IMR-90 (cell line): Measurements from ENCODE around the gene PSMD8. TPM values are rescaled to one million over a fixed set of nuclear protein-coding genes. Genes with fewer than 3 reads are reported as not detected.
A peak's percentile ranks its signal among the peaks of the same experiment; 100 is the strongest.

Source experiments
- ATAC-seq: fragments of 200-7000 bp; cut with Tn5 transposase; 2 replicates; pipeline ENCODE4 v1.9.1; 2020; ENCODE audit warnings: low read depth, mild to moderate bottlenecking, moderate library complexity
- BruUV-seq: library from RNA; stranded (reverse); fragments of 400-500 nt; replicated peaks from 2 replicates; lab custom pipeline; 2021; lab: Mats Ljungman, UMichigan
- CTCF ChIA-PET: fragments of 300-600 bp; formaldehyde crosslinking; extraction: SDS; loops from one replicate; lab custom pipeline; 2021; ENCODE audit warnings: antibody characterized with exemption; lab: Yijun Ruan, JAX
- POLR2A ChIA-PET: fragments of 300-600 bp; sonication (Branson Sonifier 250); formaldehyde crosslinking; loops from one replicate; lab custom pipeline; 2022; ENCODE audit warnings: antibody characterized with exemption; ENCODE audit not compliant: unreplicated experiment; lab: Charles Lee
- DNase-seq: peaks from one replicate; pipeline ENCODE4 v3.0.0; 2013
- H2AFZ ChIP-seq: replicated peaks from 2 replicates; pipeline ENCODE3; 2013; ENCODE audit warnings: low read length, mild to moderate bottlenecking; ENCODE audit not compliant: poor library complexity
- H2AK5ac ChIP-seq: 2 replicates; pipeline ENCODE4 v1.6.1; 2013; ENCODE audit warnings: low read depth, low read length, inconsistent platforms
- H2AK9ac ChIP-seq: replicated peaks from 2 replicates; pipeline ENCODE3; 2013; ENCODE audit warnings: mild to moderate bottlenecking, low read depth, low read length, moderate library complexity; ENCODE audit not compliant: poor library complexity
- H2BK120ac ChIP-seq: 2 replicates; pipeline ENCODE4 v1.6.1; 2013; ENCODE audit warnings: low read depth, low read length, inconsistent platforms
- H2BK15ac ChIP-seq: 3 replicates; pipeline ENCODE4 v1.6.1; 2013; ENCODE audit warnings: low read depth, low read length, inconsistent platforms
- H2BK20ac ChIP-seq: 2 replicates; pipeline ENCODE4 v1.6.1; 2013; ENCODE audit warnings: low read depth, mild to moderate bottlenecking, inconsistent platforms, low read length, moderate library complexity
- H2BK5ac ChIP-seq: 2 replicates; pipeline ENCODE4 v1.6.1; 2013; ENCODE audit warnings: mild to moderate bottlenecking, low read depth, low read length, inconsistent platforms; ENCODE audit not compliant: poor library complexity, severe bottlenecking
- H3K14ac ChIP-seq: replicated peaks from 2 replicates; pipeline ENCODE4 v1.6.1; 2013; ENCODE audit warnings: low read depth, low read length, inconsistent platforms
- H3K18ac ChIP-seq: 2 replicates; pipeline ENCODE4 v1.6.1; 2013; ENCODE audit warnings: low read depth, low read length, control low read depth
- H3K23ac ChIP-seq: 2 replicates; pipeline ENCODE4 v1.6.1; 2013; ENCODE audit warnings: low read depth, low read length, inconsistent platforms
- H3K27ac ChIP-seq: 2 replicates; pipeline ENCODE4 v1.5.1; 2013; ENCODE audit warnings: mild to moderate bottlenecking, control low read depth, low read length; ENCODE audit not compliant: insufficient read depth
- H3K27me3 ChIP-seq: 2 replicates; pipeline ENCODE4 v1.6.1; 2013; ENCODE audit warnings: low read length; ENCODE audit not compliant: control insufficient read depth, insufficient read depth
- H3K36me3 ChIP-seq: 2 replicates; pipeline ENCODE4 v1.6.1; 2013; ENCODE audit warnings: low read length, mixed read lengths; ENCODE audit not compliant: control insufficient read depth, insufficient read depth
- H3K4ac ChIP-seq: 2 replicates; pipeline ENCODE4 v1.6.1; 2013; ENCODE audit warnings: low read depth, low read length, inconsistent platforms
- H3K4me1 ChIP-seq: 2 replicates; pipeline ENCODE4 v1.6.1; 2013; ENCODE audit warnings: low read length, mixed read lengths; ENCODE audit not compliant: control insufficient read depth, insufficient read depth
- H3K4me2 ChIP-seq: 2 replicates; pipeline ENCODE4 v1.6.1; 2013; ENCODE audit warnings: low read depth, mild to moderate bottlenecking, control low read depth, low read length, moderate library complexity
- H3K4me3 ChIP-seq: 2 replicates; pipeline ENCODE4 v1.5.1; 2013; ENCODE audit warnings: low read depth, mild to moderate bottlenecking, control low read depth, low read length, moderate library complexity; ENCODE audit not compliant: insufficient read depth
- H3K56ac ChIP-seq: 2 replicates; pipeline ENCODE4 v1.6.1; 2013; ENCODE audit warnings: low read length, inconsistent platforms; ENCODE audit not compliant: insufficient read depth; ENCODE audit errors: extremely low read depth
- H3K79me1 ChIP-seq, 2 experiments: 2 replicates each; pipeline ENCODE4 v1.6.1; 2013; ENCODE audit warnings: low read length in 2 of 2, inconsistent platforms in 1 of 2, low read depth in 1 of 2
- H3K9ac ChIP-seq: 2 replicates; pipeline ENCODE4 v1.6.1; 2013; ENCODE audit warnings: low read depth, low read length, control low read depth
- H3K9me1 ChIP-seq: 2 replicates; pipeline ENCODE4 v1.6.1; 2013; ENCODE audit warnings: low read length, inconsistent platforms; ENCODE audit not compliant: insufficient read depth
- H3K9me3 ChIP-seq: 2 replicates; pipeline ENCODE4 v1.6.1; 2013; ENCODE audit warnings: low read length; ENCODE audit not compliant: control insufficient read depth, insufficient read depth
- H4K20me1 ChIP-seq: 2 replicates; pipeline ENCODE4 v1.6.1; 2013; ENCODE audit warnings: low read length, inconsistent platforms; ENCODE audit not compliant: insufficient read depth
- H4K5ac ChIP-seq: 2 replicates; pipeline ENCODE4 v1.6.1; 2013; ENCODE audit warnings: mild to moderate bottlenecking, low read depth, low read length, control low read depth
- H4K8ac ChIP-seq, 2 experiments: 2 replicates each; pipeline ENCODE4 v1.6.1; 2013; ENCODE audit warnings: low read depth in 2 of 2, low read length in 2 of 2, control low read depth in 1 of 2, inconsistent platforms in 1 of 2
- H4K91ac ChIP-seq: 2 replicates; pipeline ENCODE4 v1.6.1; 2013; ENCODE audit warnings: low read depth, low read length, inconsistent platforms; ENCODE audit not compliant: insufficient read depth
- BHLHE40 ChIP-seq: fragments of 150-350 bp; IDR thresholded peaks from 2 replicates; pipeline ENCODE4 v1.6.1; 2016; ENCODE audit warnings: mild to moderate bottlenecking, low read depth, low read length
- CEBPB ChIP-seq: IDR thresholded peaks from 2 replicates; pipeline ENCODE4 v1.6.1; 2012; ENCODE audit warnings: low read depth, low read length, improper control_type of control experiment
- CHD1 ChIP-seq: IDR thresholded peaks from 2 replicates; pipeline ENCODE4 v1.6.1; 2012; ENCODE audit warnings: low read depth, low read length, improper control_type of control experiment
- CTCF ChIP-seq: conservative IDR thresholded peaks from 2 replicates; pipeline ENCODE4 v1.5.1; 2012; ENCODE audit warnings: mild to moderate bottlenecking, low read depth, low read length, improper control_type of control experiment
- ELK1 ChIP-seq: fragments of 150-350 bp; IDR thresholded peaks from 2 replicates; pipeline ENCODE4 v1.6.1; 2016; ENCODE audit warnings: low read depth, mild to moderate bottlenecking, low read length, moderate library complexity, borderline replicate concordance
- FOS ChIP-seq: fragments of 150-350 bp; IDR thresholded peaks from 2 replicates; pipeline ENCODE4 v1.6.1; 2016; ENCODE audit warnings: low read depth, low read length
- MAFK ChIP-seq: IDR thresholded peaks from 2 replicates; pipeline ENCODE4 v1.6.1; 2012; ENCODE audit warnings: low read depth, low read length, improper control_type of control experiment
- MAZ ChIP-seq: IDR thresholded peaks from 2 replicates; pipeline ENCODE4 v1.6.1; 2012; ENCODE audit warnings: low read depth, mild to moderate bottlenecking, low read length, improper control_type of control experiment, moderate library complexity, borderline replicate concordance
- MXI1 ChIP-seq: IDR thresholded peaks from 2 replicates; pipeline ENCODE4 v1.6.1; 2012; ENCODE audit warnings: low read depth, mild to moderate bottlenecking, low read length, moderate library complexity, borderline replicate concordance
- NFE2L2 ChIP-seq: fragments of 150-350 bp; IDR thresholded peaks from 2 replicates; pipeline ENCODE4 v1.6.1; 2016; ENCODE audit warnings: low read depth, mild to moderate bottlenecking, low read length
- POLR2A ChIP-seq: IDR thresholded peaks from 2 replicates; pipeline ENCODE4 v1.6.1; 2012; ENCODE audit warnings: mild to moderate bottlenecking, low read depth, low read length
- RAD21 ChIP-seq: IDR thresholded peaks from 2 replicates; pipeline ENCODE4 v1.6.1; 2012; ENCODE audit warnings: low read length, improper control_type of control experiment
- SMC3 ChIP-seq: fragments of 150-350 bp; IDR thresholded peaks from 2 replicates; pipeline ENCODE4 v1.6.1; 2016; ENCODE audit warnings: low read depth, mild to moderate bottlenecking, antibody characterized with exemption, low read length, moderate library complexity
- WGBS, 2 experiments: methylation state at CpG; one replicate each; pipeline versions ENCODE4 v1.1.5 to v1.1.7; 2013; ENCODE audit warnings: missing lambda C conversion rate in 2 of 2; ENCODE audit not compliant: insufficient read length in 1 of 2; ENCODE audit errors: extremely low coverage in 2 of 2; 5-methylcytosine and 5-hydroxymethylcytosine counted together
- dilution Hi-C: fragments of 300-500 bp; cut with HindIII; formaldehyde crosslinking; loops from one replicate; pipeline ENCODE4 v1.14.3; 2018; ENCODE audit warnings: low sequenced_read_pairs; ENCODE audit not compliant: unreplicated experiment
- in situ Hi-C: fragments of 300-500 bp; cut with MboI; formaldehyde crosslinking; loops from 3 replicates; pipeline ENCODE4 v1.14.3; 2019; ENCODE audit warnings: low sequenced_read_pairs, inconsistent platforms, mixed read lengths
- intact Hi-C: fragments of 100-400 bp; cut with micrococcal nuclease; formaldehyde crosslinking; loops from 2 replicates; pipeline ENCODE4 v1.10.0; 2022
- polyA plus RNA-seq, 3 experiments: library from polyadenylated mRNA; depleted of rRNA; stranded (reverse); fragments of >200 nt; gene quantifications; 2 replicates each; pipeline ENCODE4 v1.2.3, GENCODE V29; 2012; ENCODE audit warnings: low replicate concordance in 1 of 3
- total RNA-seq: library from RNA; depleted of rRNA; stranded (reverse); fragments of >200 nt; gene quantifications from 2 replicates; pipeline ENCODE4 v1.2.3, GENCODE V29; 2012

PSMD8 gene
- total and polyA plus RNA-seq, 2 of the 4 experiments (the other 2 are of a cell fraction), result 475 to 644 TPM

GRCh38 chr19:38385804-38386257, 11.5 kb downstream of the PSMD8 start:
- no peak overlapping the region for H3K56ac ChIP-seq
- H4K20me1 ChIP-seq, result peaks cover 20% of the 10 kb centered on the region
- no peak overlapping the region for H2BK120ac ChIP-seq
- H3K27me3 ChIP-seq, result no peaks in the 10 kb centered on the region
- H4K5ac ChIP-seq, result no peak overlapping the region
- H3K9ac ChIP-seq, result no peak overlapping the region
- ChIA-PET POLR2A (no interaction called here), CTCF (no interaction called here)
- H3K18ac ChIP-seq, result no peak overlapping the region
- intact Hi-C loops, result loop anchor here (5.0 kb wide), 1 partner anchor 154 kb away; no protein-coding TSS in a partner anchor
- no peak overlapping the region for H3K27ac ChIP-seq
- peaks cover 2% of the 10 kb centered on the region for H3K4me1 ChIP-seq
- no peak overlapping the region for H3K4me2 ChIP-seq
- peaks cover 13 to 54% of the 10 kb centered on the region in 2 experiments; a peak in 3 of 4 replicates for H3K79me1 ChIP-seq
- H4K8ac ChIP-seq, result no peak overlapping the region
- DNase-seq (no peak), ATAC-seq (no peak)
- H2AK9ac ChIP-seq, result no peak overlapping the region
- H2AK5ac ChIP-seq, result no peak overlapping the region
- H3K4me3 ChIP-seq, result no peak overlapping the region
- no peaks in the 10 kb centered on the region for H3K9me3 ChIP-seq
- H2BK20ac ChIP-seq, result no peak overlapping the region
- WGBS, 2 experiments, result 64% methylated on average over 22 of the region's 40 CpGs; no CpG with 5 or more reads in 1 of the 2 experiments
- H2BK15ac ChIP-seq, result no peak overlapping the region
- H3K4ac ChIP-seq, result no peak overlapping the region
- in situ Hi-C loops, result no loop called here
- H2BK5ac ChIP-seq, result no peak overlapping the region
- peak overlapping the region; percentile 38 for H2AFZ ChIP-seq
- dilution Hi-C loops, result no loop called here
- BruUV-seq, result no TSS peak
- peaks cover 35% of the 10 kb centered on the region for H3K36me3 ChIP-seq
- no peak overlapping the region for H3K23ac ChIP-seq
- no peak overlapping the region for H3K14ac ChIP-seq
- H3K9me1 ChIP-seq, result peaks cover 12% of the 10 kb centered on the region
- TF ChIP-seq CTCF (no peak), MAZ (no peak), BHLHE40 (no peak), NFE2L2 (no peak), POLR2A (no peak), SMC3 (no peak), RAD21 (no peak), MAFK (no peak), CHD1 (no peak), ELK1 (no peak), FOS (no peak), CEBPB (no peak), MXI1 (no peak)
- no peak overlapping the region for H4K91ac ChIP-seq
